NCI-H1092 (cell line): Measurements from ENCODE around the gene ZNF358.
"Not testable (repeated sequence)": the region's sequence is repeated elsewhere in the genome, so short reads cannot be mapped to it uniquely, and the experiment has no call there.

ENCODE experiments used
- DNase-seq: peaks from one replicate; lab custom pipeline; 2025; lab: John Stamatoyannopoulos, UW

ZNF358 gene

DNA sequence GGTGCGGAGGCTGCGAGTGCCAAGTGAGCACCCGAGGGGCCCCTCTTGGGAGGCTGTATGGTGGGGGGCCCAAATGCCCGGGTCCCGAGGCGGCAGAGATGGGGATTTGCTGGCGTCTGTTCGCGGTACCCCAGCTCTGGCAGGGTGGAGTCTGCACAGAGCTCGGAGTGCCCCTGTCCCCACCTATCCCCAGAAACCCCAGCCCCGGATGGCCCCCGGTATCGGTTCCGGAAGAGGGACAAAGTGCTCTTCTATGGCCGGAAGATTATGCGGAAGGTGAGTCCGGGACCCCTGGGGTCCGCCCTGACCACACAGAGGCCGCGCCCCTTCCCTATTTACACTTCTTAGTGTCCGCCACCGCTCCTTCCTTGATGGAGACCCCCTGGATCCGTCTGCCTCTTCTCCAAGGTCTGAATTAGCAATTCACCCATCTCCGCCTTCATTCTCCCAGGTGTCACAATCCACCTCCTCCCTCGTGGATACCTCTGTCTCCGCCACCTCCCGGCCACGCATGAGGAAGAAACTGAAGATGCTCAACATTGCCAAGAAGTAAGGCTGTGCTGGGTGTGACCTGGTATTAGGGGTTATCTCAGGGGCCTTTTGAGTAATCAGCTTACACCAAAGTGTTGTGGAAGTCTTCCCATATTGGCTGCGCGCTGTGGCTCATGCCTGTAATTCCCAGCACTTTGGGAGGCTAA, 20.2 kb downstream of the ZNF358 start:
- no peak for DNase-seq

GRCh38 chr19:7538990-7539389, 23.1 kb downstream of the ZNF358 start:
- not testable (repeated sequence) for DNase-seq

DNA sequence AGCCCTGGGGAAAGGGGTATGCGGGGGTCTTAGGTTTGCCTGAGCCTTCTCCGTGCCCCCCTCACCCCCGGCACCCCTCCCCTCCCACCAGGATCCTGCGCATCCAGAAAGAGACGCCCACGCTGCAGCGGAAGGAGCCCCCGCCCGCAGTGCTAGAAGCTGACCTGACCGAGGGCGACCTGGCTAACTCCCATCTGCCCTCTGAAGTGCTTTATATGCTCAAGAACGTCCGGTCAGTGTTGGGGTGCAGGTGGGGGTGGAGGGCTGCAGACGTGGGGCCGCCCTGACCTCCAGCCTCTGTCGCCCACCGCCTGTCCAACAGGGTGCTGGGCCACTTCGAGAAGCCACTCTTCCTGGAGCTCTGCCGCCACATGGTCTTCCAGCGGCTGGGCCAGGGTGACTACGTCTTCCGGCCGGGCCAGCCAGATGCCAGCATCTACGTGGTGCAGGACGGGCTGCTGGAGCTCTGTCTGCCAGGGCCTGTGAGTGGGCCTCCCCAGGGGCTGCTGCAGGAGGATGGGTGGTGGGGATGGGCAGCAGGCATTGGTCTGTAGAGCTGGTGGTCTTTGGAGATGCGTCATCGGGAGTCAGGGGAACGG, 24.0 kb downstream of the ZNF358 start:
- DNase-seq = no peak

DNA sequence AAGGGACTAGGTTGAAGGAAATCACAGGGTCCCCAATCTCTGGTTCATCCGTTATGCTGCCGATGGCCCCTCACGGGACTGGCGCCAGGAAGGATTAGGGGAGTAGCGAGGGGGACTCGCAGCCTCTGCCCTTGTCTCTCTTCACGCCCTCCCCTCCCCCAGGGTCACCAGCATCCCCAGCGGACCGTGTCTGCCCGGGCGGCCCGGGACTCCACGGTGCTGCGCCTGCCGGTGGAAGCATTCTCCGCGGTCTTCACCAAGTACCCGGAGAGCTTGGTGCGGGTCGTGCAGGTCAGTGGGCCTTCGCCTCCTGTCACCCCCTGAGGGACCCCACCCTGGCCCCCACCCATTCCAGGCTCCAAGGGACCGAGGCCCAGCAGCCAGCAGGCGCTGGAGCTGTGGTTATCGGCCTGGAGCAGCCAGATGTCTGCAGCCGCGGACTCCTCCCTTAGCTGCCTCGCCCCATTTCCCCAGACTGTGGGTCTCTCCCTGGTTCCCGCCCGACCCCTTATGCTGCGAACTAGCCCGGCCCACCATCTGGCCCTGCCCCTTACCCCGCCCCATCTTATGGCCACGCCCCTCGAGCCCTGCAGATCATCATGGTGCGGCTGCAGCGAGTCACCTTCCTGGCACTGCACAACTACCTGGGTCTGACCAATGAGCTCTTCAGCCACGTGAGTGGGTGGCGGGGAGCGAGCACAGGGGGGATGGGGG, 25.0 kb downstream of the ZNF358 start:
- no peak for DNase-seq

DNA sequence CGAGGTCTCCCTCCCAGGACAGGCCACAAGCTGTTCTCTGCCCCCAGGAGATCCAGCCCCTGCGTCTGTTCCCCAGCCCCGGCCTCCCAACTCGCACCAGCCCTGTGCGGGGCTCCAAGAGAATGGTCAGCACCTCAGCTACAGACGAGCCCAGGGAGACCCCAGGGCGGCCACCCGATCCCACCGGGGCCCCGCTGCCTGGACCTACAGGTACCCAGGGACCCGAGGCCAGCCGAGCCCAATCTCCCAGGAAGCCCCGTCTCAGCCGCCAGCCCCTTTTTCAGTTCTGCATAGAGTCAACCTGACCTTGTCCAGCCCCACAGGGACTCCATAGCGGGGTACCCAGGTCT, 25.5 kb downstream of the ZNF358 start:
- no peak for DNase-seq

- DNase-seq = no peak
Observed at GRCh38 chr19:7541828-7542443, 26.0 kb downstream of the ZNF358 start.

DNA sequence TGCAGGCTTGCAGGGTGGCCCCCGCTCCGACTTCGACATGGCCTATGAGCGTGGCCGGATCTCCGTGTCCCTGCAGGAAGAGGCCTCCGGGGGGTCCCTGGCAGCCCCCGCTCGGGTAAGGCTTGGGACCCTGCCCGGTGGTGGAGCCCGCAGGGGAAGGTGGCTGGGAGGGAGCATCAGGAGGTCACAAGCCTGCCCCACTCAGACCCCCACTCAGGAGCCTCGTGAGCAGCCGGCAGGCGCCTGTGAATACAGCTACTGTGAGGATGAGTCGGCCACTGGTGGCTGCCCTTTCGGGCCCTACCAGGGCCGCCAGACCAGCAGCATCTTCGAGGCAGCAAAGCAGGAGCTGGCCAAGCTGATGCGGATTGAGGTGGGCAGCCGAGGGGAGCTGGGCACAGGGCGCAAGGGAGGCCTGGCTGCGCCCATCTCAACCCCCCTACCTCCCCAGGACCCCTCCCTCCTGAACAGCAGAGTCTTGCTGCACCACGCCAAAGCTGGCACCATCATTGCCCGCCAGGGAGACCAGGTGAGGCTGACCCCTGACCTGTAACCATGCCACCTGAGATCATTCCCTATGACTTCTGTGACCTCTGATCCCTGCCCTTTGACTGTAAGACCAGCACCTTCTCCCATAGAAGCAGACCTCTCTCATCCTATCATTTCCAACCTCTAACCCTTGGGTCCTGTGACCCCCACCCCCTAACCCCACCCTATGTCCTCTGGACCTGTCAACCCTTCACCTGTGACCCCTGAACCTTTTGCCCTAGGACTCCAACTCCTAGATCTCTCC, 26.8 kb downstream of the ZNF358 start:
- DNase-seq = no peak

DNA sequence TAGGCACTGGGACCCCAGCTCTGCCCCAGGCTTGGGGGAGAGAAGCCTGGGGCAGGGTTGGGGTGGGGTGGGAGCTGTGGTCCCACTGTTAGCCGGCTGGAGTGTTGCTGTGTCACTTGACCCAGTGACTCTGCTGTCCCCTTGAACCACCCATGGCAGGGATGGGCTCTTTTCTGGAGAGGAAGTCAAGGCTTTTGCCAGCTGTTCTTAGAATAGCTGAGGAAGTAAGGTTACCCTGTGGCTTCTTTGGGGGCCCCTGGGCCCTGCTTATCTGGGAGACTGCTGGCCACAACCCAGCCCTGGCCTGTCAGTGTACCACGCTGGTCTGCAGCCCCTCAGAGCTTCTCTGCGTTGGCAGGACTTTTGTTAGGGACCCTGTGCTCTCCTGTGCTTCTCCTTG, 28.7 kb downstream of the ZNF358 start:
- no peak for DNase-seq

DNA sequence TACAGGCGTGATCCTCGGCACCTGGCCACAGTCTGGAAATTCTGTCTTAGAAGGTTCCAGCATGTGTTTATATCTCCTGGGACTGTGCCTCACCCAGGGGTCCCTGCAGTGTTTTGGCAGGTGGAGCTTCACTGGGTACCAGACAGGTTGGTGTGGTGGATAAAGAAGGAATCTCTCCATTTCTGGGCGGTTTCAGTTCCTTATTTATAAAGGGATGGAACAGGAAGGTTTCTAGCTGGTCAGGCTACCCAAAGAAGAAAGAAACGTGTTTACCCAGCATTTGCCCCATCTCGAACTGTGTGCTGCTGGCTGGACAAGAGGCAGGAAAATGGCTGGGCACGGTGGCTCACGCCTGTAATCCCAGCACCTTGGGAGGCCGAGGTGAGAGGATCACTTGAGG, 29.4 kb downstream of the ZNF358 start:
- no peak for DNase-seq

DNA sequence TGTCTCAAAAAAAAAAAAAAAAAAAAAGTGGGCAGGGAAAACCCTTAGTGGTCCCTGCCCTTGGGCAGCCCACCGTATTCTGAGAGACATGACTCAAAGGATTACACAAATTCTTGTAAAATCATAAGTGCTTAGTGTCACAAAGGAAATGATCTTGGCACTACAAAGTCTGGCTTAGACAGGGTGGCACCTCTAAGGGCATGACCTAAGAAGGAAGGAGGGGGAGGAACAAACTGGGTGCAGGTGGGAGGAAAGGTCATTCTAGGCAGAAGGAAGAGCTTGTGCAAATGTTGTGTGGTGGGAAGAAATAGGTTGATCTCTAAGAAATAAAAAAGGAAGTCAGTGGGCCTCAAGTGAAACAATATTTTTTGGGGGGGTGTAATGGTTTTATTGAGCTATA, 30.0 kb downstream of the ZNF358 start:
- no peak for DNase-seq

GRCh38 chr19:7547159-7547558, 31.3 kb downstream of the ZNF358 start:
- DNase-seq = no peak

GRCh38 chr19:7549429-7550148, 33.7 kb downstream of the ZNF358 start:
- DNase-seq = no peak

DNA sequence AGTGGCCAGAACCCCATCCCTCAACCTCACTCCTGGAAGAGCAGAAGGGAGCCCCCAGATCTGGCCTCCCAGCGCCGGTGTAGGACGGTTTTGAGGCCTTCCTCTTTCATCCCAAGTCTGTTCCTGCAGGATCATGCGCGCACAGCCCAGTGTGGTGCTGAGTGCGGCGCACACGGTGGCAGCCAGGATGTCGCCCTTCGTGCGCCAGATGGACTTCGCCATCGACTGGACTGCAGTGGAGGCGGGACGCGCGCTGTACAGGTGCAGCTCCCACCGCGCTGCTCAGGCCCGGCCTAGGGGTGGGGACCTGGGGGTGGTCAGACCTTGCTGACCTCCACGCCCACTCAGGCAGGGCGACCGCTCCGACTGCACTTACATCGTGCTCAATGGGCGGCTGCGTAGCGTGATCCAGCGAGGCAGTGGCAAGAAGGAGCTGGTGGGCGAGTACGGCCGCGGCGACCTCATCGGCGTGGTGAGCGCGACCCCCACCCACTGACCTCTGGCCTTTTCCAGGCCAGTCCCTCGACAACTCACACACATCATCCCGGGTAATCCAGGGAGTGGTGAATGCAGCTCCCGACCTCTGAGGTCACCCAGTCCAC, 34.4 kb downstream of the ZNF358 start:
- no peak for DNase-seq

DNA sequence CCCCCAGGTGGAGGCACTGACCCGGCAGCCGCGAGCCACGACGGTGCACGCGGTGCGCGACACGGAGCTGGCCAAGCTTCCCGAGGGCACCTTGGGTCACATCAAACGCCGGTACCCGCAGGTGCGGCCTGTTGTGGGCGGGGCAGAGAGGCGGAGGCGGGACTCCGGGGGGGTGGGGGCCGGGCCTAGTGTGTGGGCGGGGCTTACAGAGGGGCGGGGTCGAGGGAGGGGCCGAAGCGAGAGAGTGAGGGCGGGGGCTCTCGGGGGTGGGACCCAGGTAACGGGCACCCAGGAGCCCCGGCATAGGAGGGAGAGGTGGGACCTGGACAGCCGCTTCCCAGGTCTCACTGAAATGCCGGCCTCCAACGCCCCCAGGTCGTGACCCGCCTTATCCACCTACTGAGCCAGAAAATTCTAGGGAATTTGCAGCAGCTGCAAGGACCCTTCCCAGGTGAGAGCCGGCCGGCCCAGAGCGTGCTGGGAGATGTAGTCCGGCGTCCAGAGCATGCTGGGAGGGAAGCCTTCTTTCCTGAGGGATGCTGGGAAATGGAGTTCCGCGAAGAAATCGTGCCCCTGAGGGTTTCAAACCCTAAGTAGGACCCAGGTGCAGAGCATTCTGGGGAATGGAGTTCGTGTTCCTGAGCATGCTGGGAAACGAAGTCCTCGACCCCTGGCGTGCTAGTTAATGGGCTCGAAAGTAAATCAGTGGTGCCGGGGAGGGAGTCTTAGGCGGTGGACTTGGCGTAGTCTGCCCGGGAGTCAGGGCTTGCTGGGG, 35.3 kb downstream of the ZNF358 start:
- no peak for DNase-seq

- DNase-seq = no peak
Observed at GRCh38 chr19:7552781-7553180, 36.9 kb downstream of the ZNF358 start.

- no peak for DNase-seq
Observed at GRCh38 chr19:7554565-7554964, 38.7 kb downstream of the ZNF358 start.

- no peak for DNase-seq
Observed at GRCh38 chr19:7554990-7555864, 39.3 kb downstream of the ZNF358 start.

DNA sequence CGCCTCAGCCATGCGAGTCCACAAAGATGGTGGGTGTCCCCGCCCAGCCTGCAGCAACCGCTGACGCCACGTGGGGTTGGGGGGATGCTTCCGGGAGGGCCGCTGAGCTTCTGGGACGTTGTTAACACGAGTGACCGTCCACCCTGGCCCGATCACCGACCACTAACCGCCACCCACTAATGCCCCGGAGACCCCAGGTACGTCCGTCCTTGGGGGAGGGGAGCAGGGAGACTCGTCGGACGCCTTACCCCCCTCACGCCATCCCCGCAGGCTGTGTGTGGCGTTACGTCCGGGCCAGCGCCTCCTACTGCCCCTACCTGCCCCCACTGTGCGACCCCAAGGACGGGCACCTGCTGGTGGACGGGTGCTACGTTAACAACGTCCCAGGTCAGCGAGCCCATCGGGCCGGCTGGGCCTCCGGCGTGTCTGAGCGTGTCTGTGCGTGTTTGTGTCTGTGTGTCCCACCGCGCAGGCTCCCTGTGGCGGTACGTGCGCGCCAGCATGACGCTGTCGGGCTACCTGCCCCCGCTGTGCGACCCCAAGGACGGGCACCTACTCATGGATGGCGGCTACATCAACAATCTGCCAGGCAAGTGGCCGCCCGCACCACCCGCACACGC, 40.9 kb downstream of the ZNF358 start:
- DNase-seq = no peak

GRCh38 chr19:7558667-7559066, 42.8 kb downstream of the ZNF358 start:
- DNase-seq = no peak
